ENCODE results near the gene TESK2.

DNA sequence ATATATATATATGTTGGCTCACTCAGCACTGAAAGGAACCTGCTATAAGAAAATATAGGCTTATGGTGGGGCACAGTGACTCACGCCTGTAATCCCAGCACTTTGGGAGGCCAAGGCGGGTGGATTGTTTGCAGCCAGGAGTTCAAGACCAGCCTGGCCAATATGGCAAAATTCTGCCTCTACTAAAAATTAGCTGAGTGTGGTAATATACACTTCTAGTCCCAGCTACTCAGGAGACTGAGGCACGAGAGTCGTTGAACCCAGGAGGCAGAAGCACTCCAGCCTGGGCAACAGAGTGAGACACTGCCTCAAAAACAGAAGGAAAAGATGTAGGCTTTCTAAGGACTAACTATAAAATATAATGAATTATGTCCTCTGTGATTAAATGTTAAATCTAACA, 136.1 kb downstream of the TESK2 start:
- no peak for TF ChIP-seq CTCF (IDR thresholded peaks at IDR 0.05 in 2 of 3, conservative IDR thresholded peaks at IDR 0.05 in 1 of 3; ENCODE audit: borderline replicate concordance in 1 of 3, insufficient read depth in 1 of 3, low read depth in 2 of 3, low read length in 2 of 3)
- TF ChIP-seq, protein P1, sequence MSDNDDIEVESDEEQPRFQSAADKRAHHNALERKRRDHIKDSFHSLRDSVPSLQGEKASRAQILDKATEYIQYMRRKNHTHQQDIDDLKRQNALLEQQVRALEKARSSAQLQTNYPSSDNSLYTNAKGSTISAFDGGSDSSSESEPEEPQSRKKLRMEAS (IDR thresholded peaks at IDR 0.05) = no peak
- TF ChIP-seq POLR2A (IDR thresholded peaks at IDR 0.05; ENCODE audit: borderline replicate concordance, extremely low read depth, insufficient read depth, insufficient read length) = no peak
- TF ChIP-seq CBX3 (IDR thresholded peaks at IDR 0.05; ENCODE audit: low read depth) = no peak
- TF ChIP-seq, protein P2, sequence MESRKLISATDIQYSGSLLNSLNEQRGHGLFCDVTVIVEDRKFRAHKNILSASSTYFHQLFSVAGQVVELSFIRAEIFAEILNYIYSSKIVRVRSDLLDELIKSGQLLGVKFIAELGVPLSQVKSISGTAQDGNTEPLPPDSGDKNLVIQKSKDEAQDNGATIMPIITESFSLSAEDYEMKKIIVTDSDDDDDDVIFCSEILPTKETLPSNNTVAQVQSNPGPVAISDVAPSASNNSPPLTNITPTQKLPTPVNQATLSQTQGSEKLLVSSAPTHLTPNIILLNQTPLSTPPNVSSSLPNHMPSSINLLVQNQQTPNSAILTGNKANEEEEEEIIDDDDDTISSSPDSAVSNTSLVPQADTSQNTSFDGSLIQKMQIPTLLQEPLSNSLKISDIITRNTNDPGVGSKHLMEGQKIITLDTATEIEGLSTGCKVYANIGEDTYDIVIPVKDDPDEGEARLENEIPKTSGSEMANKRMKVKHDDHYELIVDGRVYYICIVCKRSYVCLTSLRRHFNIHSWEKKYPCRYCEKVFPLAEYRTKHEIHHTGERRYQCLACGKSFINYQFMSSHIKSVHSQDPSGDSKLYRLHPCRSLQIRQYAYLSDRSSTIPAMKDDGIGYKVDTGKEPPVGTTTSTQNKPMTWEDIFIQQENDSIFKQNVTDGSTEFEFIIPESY (IDR thresholded peaks at IDR 0.05; ENCODE audit: extremely low read depth, insufficient replicate concordance, low read length) = no peak
- TF ChIP-seq POLR2AphosphoS5 (IDR thresholded peaks at IDR 0.05; ENCODE audit: low read depth, low read length) = no peak
